ENCODE results near the gene MFN2.
"Not testable (repeated sequence)": the region's sequence is repeated elsewhere in the genome, so short reads cannot be mapped to it uniquely, and the experiment has no call there.

The MFN2 gene

GRCh38 chr1:12032161-12032621, 51.9 kb downstream of the MFN2 start:
- H3K9ac ChIP-seq (ENCODE audit: low read length): no peak overlapping the region
- no peak overlapping the region for H3K27ac ChIP-seq (ENCODE audit: low read depth, low read length)
- no peaks in the 10 kb centered on the region for H3K4me1 ChIP-seq (ENCODE audit: insufficient read depth, low read length)
- no peaks in the 10 kb centered on the region for H3K9me3 ChIP-seq (ENCODE audit: low read length)
- no peaks in the 10 kb centered on the region for H3K27me3 ChIP-seq (ENCODE audit: control insufficient read depth in 1 of 2, insufficient read depth in 2 of 2, low read length in 2 of 2)
- no peak overlapping the region for H3K4me3 ChIP-seq (ENCODE audit: low read depth in 1 of 2, low read length in 2 of 2)
- peaks cover 17% of the 10 kb centered on the region for H3K36me3 ChIP-seq (ENCODE audit: insufficient read depth, low read length)

- H3K9me3 ChIP-seq (ENCODE audit: low read length); H3K9ac ChIP-seq (ENCODE audit: low read length); H3K27me3 ChIP-seq (ENCODE audit: control insufficient read depth in 1 of 2, insufficient read depth in 2 of 2, low read length in 2 of 2); H3K4me1 ChIP-seq (ENCODE audit: insufficient read depth, low read length); H3K27ac ChIP-seq (ENCODE audit: low read depth, low read length); H3K4me3 ChIP-seq (ENCODE audit: low read depth in 1 of 2, low read length in 2 of 2): not testable (repeated sequence)
- H3K36me3 ChIP-seq (ENCODE audit: insufficient read depth, low read length): peaks cover 13% of the 10 kb centered on the region
These were observed 53.2 kb downstream of the MFN2 start for GRCh38 chr1:12033441-12033840.

- H3K4me3 ChIP-seq (ENCODE audit: low read depth in 1 of 2, low read length in 2 of 2): no peak overlapping the region
- H3K4me1 ChIP-seq (ENCODE audit: insufficient read depth, low read length): no peaks in the 10 kb centered on the region
- H3K9me3 ChIP-seq (ENCODE audit: low read length): no peaks in the 10 kb centered on the region
- H3K36me3 ChIP-seq (ENCODE audit: insufficient read depth, low read length): peaks cover 13% of the 10 kb centered on the region
- H3K9ac ChIP-seq (ENCODE audit: low read length): no peak overlapping the region
- no peak overlapping the region for H3K27ac ChIP-seq (ENCODE audit: low read depth, low read length)
- H3K27me3 ChIP-seq (ENCODE audit: control insufficient read depth in 1 of 2, insufficient read depth in 2 of 2, low read length in 2 of 2): no peaks in the 10 kb centered on the region
These were observed 54.1 kb downstream of the MFN2 start for GRCh38 chr1:12034381-12034801.

GRCh38 chr1:12035312-12035711, 55.1 kb downstream of the MFN2 start:
- H3K4me1 ChIP-seq (ENCODE audit: insufficient read depth, low read length): no peaks in the 10 kb centered on the region
- H3K9ac ChIP-seq (ENCODE audit: low read length): no peak overlapping the region
- peaks cover 7% of the 10 kb centered on the region for H3K36me3 ChIP-seq (ENCODE audit: insufficient read depth, low read length)
- H3K9me3 ChIP-seq (ENCODE audit: low read length): no peaks in the 10 kb centered on the region
- H3K4me3 ChIP-seq (ENCODE audit: low read depth in 1 of 2, low read length in 2 of 2): no peak overlapping the region
- H3K27me3 ChIP-seq (ENCODE audit: control insufficient read depth in 1 of 2, insufficient read depth in 2 of 2, low read length in 2 of 2): no peaks in the 10 kb centered on the region
- H3K27ac ChIP-seq (ENCODE audit: low read depth, low read length): no peak overlapping the region

GRCh38 chr1:12037486-12038355, 57.5 kb downstream of the MFN2 start:
- Histone ChIP-seq H3K27ac (ENCODE audit: low read depth, low read length) (no peak overlapping the region), H3K9me3 (ENCODE audit: low read length) (no peaks in the 10 kb centered on the region), H3K4me1 (ENCODE audit: insufficient read depth, low read length) (no peaks in the 10 kb centered on the region), H3K36me3 (ENCODE audit: insufficient read depth, low read length) (no peaks in the 10 kb centered on the region), H3K4me3 (ENCODE audit: low read depth in 1 of 2, low read length in 2 of 2) (no peak overlapping the region), H3K9ac (ENCODE audit: low read length) (no peak overlapping the region), H3K27me3 (ENCODE audit: control insufficient read depth in 1 of 2, insufficient read depth in 2 of 2, low read length in 2 of 2) (no peaks in the 10 kb centered on the region)

- Histone ChIP-seq H3K4me1 (ENCODE audit: insufficient read depth, low read length) (no peaks in the 10 kb centered on the region), H3K36me3 (ENCODE audit: insufficient read depth, low read length) (no peaks in the 10 kb centered on the region), H3K4me3 (ENCODE audit: low read depth in 1 of 2, low read length in 2 of 2) (no peak overlapping the region), H3K9me3 (ENCODE audit: low read length) (no peaks in the 10 kb centered on the region), H3K9ac (ENCODE audit: low read length) (no peak overlapping the region), H3K27me3 (ENCODE audit: control insufficient read depth in 1 of 2, insufficient read depth in 2 of 2, low read length in 2 of 2) (no peaks in the 10 kb centered on the region), H3K27ac (ENCODE audit: low read depth, low read length) (no peak overlapping the region)
These were observed 58.3 kb downstream of the MFN2 start for GRCh38 chr1:12038356-12039163.

GRCh38 chr1:12039164-12039525, 58.9 kb downstream of the MFN2 start:
- H3K27ac ChIP-seq (ENCODE audit: low read depth, low read length): no peak overlapping the region
- no peak overlapping the region for H3K4me3 ChIP-seq (ENCODE audit: low read depth in 1 of 2, low read length in 2 of 2)
- H3K9me3 ChIP-seq (ENCODE audit: low read length): no peaks in the 10 kb centered on the region
- no peaks in the 10 kb centered on the region for H3K36me3 ChIP-seq (ENCODE audit: insufficient read depth, low read length)
- H3K4me1 ChIP-seq (ENCODE audit: insufficient read depth, low read length): no peaks in the 10 kb centered on the region
- H3K9ac ChIP-seq (ENCODE audit: low read length): no peak overlapping the region
- H3K27me3 ChIP-seq (ENCODE audit: control insufficient read depth in 1 of 2, insufficient read depth in 2 of 2, low read length in 2 of 2): no peaks in the 10 kb centered on the region

- not testable (repeated sequence) for H3K9me3 ChIP-seq (ENCODE audit: low read length); H3K27me3 ChIP-seq (ENCODE audit: control insufficient read depth in 1 of 2, insufficient read depth in 2 of 2, low read length in 2 of 2); H3K4me3 ChIP-seq (ENCODE audit: low read depth in 1 of 2, low read length in 2 of 2); H3K4me1 ChIP-seq (ENCODE audit: insufficient read depth, low read length); H3K9ac ChIP-seq (ENCODE audit: low read length); H3K27ac ChIP-seq (ENCODE audit: low read depth, low read length); H3K36me3 ChIP-seq (ENCODE audit: insufficient read depth, low read length)
These were observed 59.7 kb downstream of the MFN2 start for GRCh38 chr1:12039824-12040456.

GRCh38 chr1:12040457-12041051, 60.3 kb downstream of the MFN2 start:
- Histone ChIP-seq H3K4me1 (ENCODE audit: insufficient read depth, low read length) (no peaks in the 10 kb centered on the region), H3K9ac (ENCODE audit: low read length) (no peak overlapping the region), H3K36me3 (ENCODE audit: insufficient read depth, low read length) (no peaks in the 10 kb centered on the region), H3K4me3 (ENCODE audit: low read depth in 1 of 2, low read length in 2 of 2) (no peak overlapping the region), H3K9me3 (ENCODE audit: low read length) (no peaks in the 10 kb centered on the region), H3K27me3 (ENCODE audit: control insufficient read depth in 1 of 2, insufficient read depth in 2 of 2, low read length in 2 of 2) (no peaks in the 10 kb centered on the region), H3K27ac (ENCODE audit: low read depth, low read length) (no peak overlapping the region)

GRCh38 chr1:12044187-12044877, 64.1 kb downstream of the MFN2 start:
- not testable (repeated sequence) for H3K36me3 ChIP-seq (ENCODE audit: insufficient read depth, low read length); H3K4me1 ChIP-seq (ENCODE audit: insufficient read depth, low read length); H3K9ac ChIP-seq (ENCODE audit: low read length); H3K9me3 ChIP-seq (ENCODE audit: low read length); H3K4me3 ChIP-seq (ENCODE audit: low read depth in 1 of 2, low read length in 2 of 2); H3K27me3 ChIP-seq (ENCODE audit: control insufficient read depth in 1 of 2, insufficient read depth in 2 of 2, low read length in 2 of 2); H3K27ac ChIP-seq (ENCODE audit: low read depth, low read length)

GRCh38 chr1:12046749-12047119, 66.5 kb downstream of the MFN2 start:
- no peaks in the 10 kb centered on the region for H3K36me3 ChIP-seq (ENCODE audit: insufficient read depth, low read length)
- H3K27me3 ChIP-seq (ENCODE audit: control insufficient read depth in 1 of 2, insufficient read depth in 2 of 2, low read length in 2 of 2): no peaks in the 10 kb centered on the region
- no peaks in the 10 kb centered on the region for H3K9me3 ChIP-seq (ENCODE audit: low read length)
- H3K9ac ChIP-seq (ENCODE audit: low read length): no peak overlapping the region
- no peak overlapping the region for H3K4me3 ChIP-seq (ENCODE audit: low read depth in 1 of 2, low read length in 2 of 2)
- peaks cover 2% of the 10 kb centered on the region for H3K4me1 ChIP-seq (ENCODE audit: insufficient read depth, low read length)
- no peak overlapping the region for H3K27ac ChIP-seq (ENCODE audit: low read depth, low read length)
